ENCODE measurements around the gene LAMC3.

LAMC3 gene

GRCh38 chr9:131121346-131121745 lies 112.4 kb downstream of the LAMC3 start:
- peaks cover 5 to 54% (median 20%) of the 10 kb centered on the region in 3 donors for H3K36me3 ChIP-seq
- TF ChIP-seq CTCF (IDR thresholded peaks at IDR 0.05), result no peak
- H3K27me3 ChIP-seq, result no peaks in the 10 kb centered on the region
- H3K27ac ChIP-seq, result no peak overlapping the region
- H3K4me3 ChIP-seq, result no peak overlapping the region
- no peaks in the 10 kb centered on the region for H3K9me3 ChIP-seq
- H3K4me1 ChIP-seq, result peaks cover 0 to 19% (median 8%) of the 10 kb centered on the region in 4 donors
- DNase-seq, result no peak
- intact Hi-C loops (cut with DNase I; ENCODE audit: low total_unique reads), result no loop called here

- Histone ChIP-seq H3K4me1 (peaks cover 0 to 21% (median 16%) of the 10 kb centered on the region in 4 donors), H3K27me3 (no peaks in the 10 kb centered on the region), H3K9me3 (no peaks in the 10 kb centered on the region), H3K36me3 (peaks cover 5 to 46% (median 20%) of the 10 kb centered on the region in 3 donors), H3K4me3 (no peak overlapping the region), H3K27ac (no peak overlapping the region)
- TF ChIP-seq CTCF (IDR thresholded peaks at IDR 0.05), result no peak
- DNase-seq, result no peak
- intact Hi-C loops (cut with DNase I; ENCODE audit: low total_unique reads), result no loop called here
Observed at GRCh38 chr9:131122158-131122557, 113.2 kb downstream of the LAMC3 start.

- peaks cover 25 to 51% (median 38%) of the 10 kb centered on the region in 3 donors for H3K36me3 ChIP-seq
- no peak for TF ChIP-seq CTCF (IDR thresholded peaks at IDR 0.05)
- no peaks in the 10 kb centered on the region for H3K9me3 ChIP-seq
- H3K4me3 ChIP-seq, result peak overlapping the region; percentile 64 to 79
- peak overlapping the region; percentile 81 to 88 for H3K27ac ChIP-seq
- peaks cover 0 to 22% (median 16%) of the 10 kb centered on the region in 4 donors for H3K4me1 ChIP-seq
- intact Hi-C loops (cut with DNase I; ENCODE audit: low total_unique reads), result no loop called here
- no peak for DNase-seq
- H3K27me3 ChIP-seq, result no peaks in the 10 kb centered on the region
Observed at GRCh38 chr9:131125038-131125287, 116.0 kb downstream of the LAMC3 start.

GRCh38 chr9:131125288-131126058 lies 116.5 kb downstream of the LAMC3 start, which contains the start of gene NUP214:
Gene NUP214 (plus strand): TSS chr9:131125586. CDS start chr9:131125705, 119 bp downstream.
- Histone ChIP-seq H3K9me3 (no peaks in the 10 kb centered on the region), H3K36me3 (peaks cover 30 to 51% (median 39%) of the 10 kb centered on the region in 3 donors), H3K4me3 (peak within 1 kb of the TSS; percentile 64 to 79), H3K27me3 (no peaks in the 10 kb centered on the region), H3K27ac (peak within 1 kb of the TSS; percentile 81 to 88), H3K4me1 (peaks cover 0 to 22% (median 16%) of the 10 kb centered on the region in 4 donors)
- intact Hi-C loops (cut with DNase I; ENCODE audit: low total_unique reads), result no loop called here
- no peak for TF ChIP-seq CTCF (IDR thresholded peaks at IDR 0.05)
- DNase-seq, result peak; percentile 98 to 99

GRCh38 chr9:131126059-131126426 lies 117.1 kb downstream of the LAMC3 start:
- TF ChIP-seq CTCF (IDR thresholded peaks at IDR 0.05), result no peak
- Histone ChIP-seq H3K9me3 (no peaks in the 10 kb centered on the region), H3K27me3 (no peaks in the 10 kb centered on the region), H3K27ac (peak overlapping the region; percentile 81 to 88), H3K4me3 (peak overlapping the region; percentile 64 to 79), H3K4me1 (peaks cover 0 to 22% (median 16%) of the 10 kb centered on the region in 4 donors), H3K36me3 (peaks cover 36 to 50% (median 40%) of the 10 kb centered on the region in 3 donors)
- intact Hi-C loops (cut with DNase I; ENCODE audit: low total_unique reads), result no loop called here
- no peak for DNase-seq

All from tibial artery (tissue), 4 donors.